BE2C (cell line): ENCODE measurements around the gene SLC10A2. TPM values are rescaled to one million over a fixed set of nuclear protein-coding genes. Genes with fewer than 3 reads are reported as not detected.
"Not testable (repeated sequence)": the region's sequence is repeated elsewhere in the genome, so short reads cannot be mapped to it uniquely, and the experiment has no call there.

Source experiments
- DNase-seq: peaks from one replicate; pipeline ENCODE4 v3.0.0-alpha.2; 2020
- H3K27me3 ChIP-seq: fragments of 250-450 bp; sonication (Bioruptor Pico); 2 replicates; pipeline ENCODE4 v1.5.1; 2020; ENCODE audit warnings: mild to moderate bottlenecking
- H3K36me3 ChIP-seq: fragments of 250-450 bp; sonication (Bioruptor Pico); 2 replicates; pipeline ENCODE4 v1.5.1; 2020; ENCODE audit warnings: mild to moderate bottlenecking
- H3K4me1 ChIP-seq: fragments of 250-450 bp; sonication (Bioruptor Pico); 2 replicates; pipeline ENCODE4 v1.5.1; 2020
- H3K4me3 ChIP-seq: 2 replicates; pipeline ENCODE4 v1.5.1; 2011; ENCODE audit warnings: low read depth, low read length
- H3K9me3 ChIP-seq: fragments of 250-450 bp; sonication (Bioruptor Pico); 2 replicates; pipeline ENCODE4 v1.5.1; 2020
- CTCF ChIP-seq: IDR thresholded peaks from 2 replicates; pipeline ENCODE4 v1.5.1; 2012; ENCODE audit warnings: mild to moderate bottlenecking, low read depth, low read length
- polyA plus RNA-seq: library from polyadenylated mRNA; unstranded; fragments of >200 nt; gene quantifications from one replicate; pipeline ENCODE4 v1.2.1, GENCODE V29; 2012; ENCODE audit warnings: low read depth, missing spikeins; ENCODE audit not compliant: insufficient read length, insufficient read depth

SLC10A2 gene
- polyA plus RNA-seq: not detected

- DNase-seq: no peak
- Histone ChIP-seq H3K4me1 (no peaks in the 10 kb centered on the region), H3K4me3 (no peak within 1 kb of the TSS), H3K27me3 (peaks cover 5% of the 10 kb centered on the region; the same call in 1 of the 2 replicates), H3K36me3 (no peaks in the 10 kb centered on the region), H3K9me3 (no peaks in the 10 kb centered on the region)
- no peak for TF ChIP-seq CTCF
Measured at GRCh38 chr13:103066079-103066780, at the start of gene SLC10A2. SLC10A2 (minus strand) TSS chr13:103066417; CDS start chr13:103066249, 168 bp downstream.

GRCh38 chr13:103107580-103107979 lies 41.4 kb upstream of the SLC10A2 start:
- H3K27me3 ChIP-seq: peaks cover 3% of the 10 kb centered on the region; the same call in 1 of the 2 replicates
- no peaks in the 10 kb centered on the region for H3K36me3 ChIP-seq
- no peaks in the 10 kb centered on the region for H3K9me3 ChIP-seq
- H3K4me3 ChIP-seq: no peak overlapping the region
- no peak for TF ChIP-seq CTCF
- H3K4me1 ChIP-seq: no peaks in the 10 kb centered on the region
- DNase-seq: no peak

- Histone ChIP-seq H3K27me3 (peaks cover 3% of the 10 kb centered on the region; the same call in 1 of the 2 replicates), H3K9me3 (no peaks in the 10 kb centered on the region), H3K4me1 (no peaks in the 10 kb centered on the region), H3K36me3 (no peaks in the 10 kb centered on the region), H3K4me3 (no peak overlapping the region)
- no peak for TF ChIP-seq CTCF
- DNase-seq: no peak
Measured at GRCh38 chr13:103104340-103104739, 38.1 kb upstream of the SLC10A2 start.

GRCh38 chr13:103103456-103103855 lies 37.2 kb upstream of the SLC10A2 start:
- H3K36me3 ChIP-seq: not testable (repeated sequence)

GRCh38 chr13:103102482-103102881 lies 36.3 kb upstream of the SLC10A2 start:
- Histone ChIP-seq H3K4me3 (no peak overlapping the region), H3K9me3 (no peaks in the 10 kb centered on the region)
- no peak for DNase-seq

More at GRCh38 chr13:103103456-103103855, 37.2 kb upstream of the SLC10A2 start:
- H3K4me3 ChIP-seq, H3K9me3 ChIP-seq, H3K27me3 ChIP-seq, DNase-seq, H3K4me1 ChIP-seq: not testable (repeated sequence)

GRCh38 chr13:103101901-103102300 lies 35.7 kb upstream of the SLC10A2 start:
- Histone ChIP-seq H3K4me1 (no peaks in the 10 kb centered on the region), H3K4me3 (no peak overlapping the region), H3K9me3 (no peaks in the 10 kb centered on the region), H3K36me3 (no peaks in the 10 kb centered on the region), H3K27me3 (0 out of 2 replicates have a peak, but pooled peaks cover 3% of the 10 kb centered on the region)
- TF ChIP-seq CTCF: no peak
- no peak for DNase-seq

More at GRCh38 chr13:103102482-103102881, 36.3 kb upstream of the SLC10A2 start:
- Histone ChIP-seq H3K4me1 (no peaks in the 10 kb centered on the region), H3K36me3 (no peaks in the 10 kb centered on the region), H3K27me3 (0 out of 2 replicates have a peak, but pooled peaks cover 3% of the 10 kb centered on the region)
- TF ChIP-seq CTCF: no peak
